Measurements from ENCODE around the gene RESP18. TPM values are rescaled to one million over a fixed set of nuclear protein-coding genes. Genes with fewer than 3 reads are reported as not detected.

RESP18 gene
- not detected in 5 replicates for total RNA-seq (2022; extraction: Qiagen RNA extraction)

DNA sequence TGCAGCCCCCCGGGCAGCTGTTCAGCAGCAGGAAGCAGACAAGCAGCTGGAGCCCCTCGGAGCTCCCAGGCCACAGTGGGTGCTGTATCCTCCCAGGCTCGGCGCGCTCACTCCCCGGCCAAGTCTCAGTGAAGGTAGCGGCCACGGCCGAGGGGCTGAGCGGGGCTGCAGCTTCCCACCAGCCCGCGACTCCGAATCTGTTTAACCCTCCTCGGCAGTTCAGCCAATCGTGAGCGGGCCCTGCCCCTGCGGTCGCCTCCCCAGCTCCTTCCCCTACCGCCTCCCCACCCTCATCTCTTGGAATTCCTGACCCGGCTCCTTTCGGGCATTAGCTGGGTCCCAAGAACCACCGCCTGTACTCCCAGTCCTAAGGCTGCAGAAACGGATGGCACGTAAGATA lies at the start of gene RESP18:
Gene RESP18, minus strand, starts transcription at position 203 of the 400 bp plus-strand sequence.

DNA sequence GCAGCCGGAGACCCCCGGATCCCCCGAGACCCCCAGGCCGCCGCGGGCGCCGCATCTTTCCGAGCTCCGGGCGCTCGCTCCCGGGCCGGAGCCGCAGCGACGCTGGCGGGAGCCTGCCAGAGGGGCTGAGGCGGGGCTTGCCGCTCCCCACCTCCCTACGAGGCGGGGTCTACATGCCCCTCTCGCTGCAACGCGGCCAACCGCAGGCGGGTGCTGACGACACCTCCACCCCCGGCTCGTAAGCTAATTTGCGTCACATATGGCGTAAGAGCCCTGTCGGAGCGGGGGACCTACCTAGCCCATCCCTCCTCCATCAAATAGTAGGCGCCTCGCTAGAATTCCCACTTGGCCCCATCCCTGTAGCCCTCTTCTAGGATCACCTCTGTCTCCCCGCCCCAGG lies 23.3 kb downstream of the RESP18 start, which contains the start of gene PTPRN:
Gene PTPRN, minus strand, starts transcription at position 124 of the 400 bp plus-strand sequence. Its CDS starts 69 bp downstream, at position 55.

DNA sequence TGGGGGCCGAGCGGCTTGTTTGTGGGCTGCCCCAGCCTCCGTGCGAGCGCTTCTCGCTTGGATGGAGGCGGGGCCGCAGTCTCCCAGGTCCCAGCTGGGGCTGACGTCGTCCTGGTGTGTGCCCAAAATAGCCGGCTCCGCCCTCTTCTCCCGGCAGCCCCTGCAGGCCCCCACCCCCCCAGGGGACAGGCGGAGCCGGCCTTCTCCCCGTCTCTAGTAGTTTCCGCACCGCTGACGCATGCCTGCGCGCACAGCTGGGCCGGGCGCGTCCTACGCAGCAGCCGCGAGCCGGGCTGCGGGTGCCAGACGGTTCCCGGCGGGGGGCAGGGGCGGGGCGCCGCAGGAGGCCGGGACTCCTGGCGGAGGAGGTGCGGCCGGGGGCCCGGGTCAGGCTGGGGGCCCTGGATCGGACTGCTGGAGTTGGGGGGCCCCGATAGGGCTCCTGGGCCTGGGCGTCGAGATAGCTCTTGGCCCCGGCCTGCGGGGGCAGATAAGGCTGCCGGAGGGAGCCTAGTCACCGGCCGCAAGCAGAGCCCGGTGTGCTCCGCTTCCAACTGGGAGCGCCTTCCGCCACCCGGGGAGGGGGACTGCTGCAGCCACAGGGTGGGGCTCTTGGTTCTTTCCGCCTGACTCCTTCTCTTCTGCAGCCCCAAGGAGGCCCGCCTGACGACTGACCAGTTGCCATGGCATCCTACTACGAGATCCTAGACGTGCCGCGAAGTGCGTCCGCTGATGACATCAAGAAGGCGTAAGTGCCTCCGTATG lies 53.2 kb downstream of the RESP18 start, which contains the start of gene DNAJB2:
Gene DNAJB2, plus strand, starts transcription at position 216 of the 765 bp plus-strand sequence. Its CDS starts 468 bp downstream, at position 684.

Other genes starting within 250 kb of the RESP18 start
- gene NHEJ1, start 171.9 kb downstream of the RESP18 start, total RNA-seq (2022; extraction: Qiagen RNA extraction): 15.0 to 17.9 TPM (median 17.1 TPM) in 5 replicates
- gene SLC23A3, start 162.7 kb downstream of the RESP18 start, total RNA-seq (2022; extraction: Qiagen RNA extraction): 0.59 to 1.1 TPM (median 0.86 TPM) in 5 replicates
- gene CNPPD1, start 155.8 kb downstream of the RESP18 start, total RNA-seq (2022; extraction: Qiagen RNA extraction): 37.5 to 49.4 TPM (median 49.0 TPM) in 5 replicates
- gene RETREG2, start 154.5 kb downstream of the RESP18 start, total RNA-seq (2022; extraction: Qiagen RNA extraction): 58.9 to 86.5 TPM (median 84.0 TPM) in 5 replicates
- 17.4 to 22.2 TPM (median 21.2 TPM) in 5 replicates for gene ZFAND2B, start 126.0 kb downstream of the RESP18 start, total RNA-seq (2022; extraction: Qiagen RNA extraction)
- gene ABCB6, start 113.8 kb downstream of the RESP18 start, total RNA-seq (2022; extraction: Qiagen RNA extraction): 20.0 to 39.6 TPM (median 30.0 TPM) in 5 replicates
- 38.4 to 49.5 TPM (median 43.9 TPM) in 5 replicates for gene ATG9A, start 103.1 kb downstream of the RESP18 start, total RNA-seq (2022; extraction: Qiagen RNA extraction)
- 13.6 to 19.8 TPM (median 16.9 TPM) in 5 replicates for gene ANKZF1, start 102.9 kb downstream of the RESP18 start, total RNA-seq (2022; extraction: Qiagen RNA extraction)
- gene GLB1L, start 87.3 kb downstream of the RESP18 start, total RNA-seq (2022; extraction: Qiagen RNA extraction): 5.3 to 7.4 TPM (median 5.5 TPM) in 5 replicates
- gene STK16, start 87.3 kb downstream of the RESP18 start, total RNA-seq (2022; extraction: Qiagen RNA extraction): 28.7 to 32.1 TPM (median 29.8 TPM) in 5 replicates
- gene TUBA4B, start 79.5 kb downstream of the RESP18 start, total RNA-seq (2022; extraction: Qiagen RNA extraction): 0.13 to 0.28 TPM (median 0.18 TPM) in 4 of 5 replicates, not detected in the other
- 250 to 402 TPM (median 282 TPM) in 5 replicates for gene TUBA4A, start 78.8 kb downstream of the RESP18 start, total RNA-seq (2022; extraction: Qiagen RNA extraction)
- 32.8 to 43.6 TPM (median 40.5 TPM) in 5 replicates for gene DNAJB2, start 53.4 kb downstream of the RESP18 start, total RNA-seq (2022; extraction: Qiagen RNA extraction)
- 1.1 to 1.8 TPM (median 1.3 TPM) in 5 replicates for gene PTPRN, start 23.3 kb downstream of the RESP18 start, total RNA-seq (2022; extraction: Qiagen RNA extraction)
- gene DNPEP, start 55.2 kb upstream of the RESP18 start, total RNA-seq (2022; extraction: Qiagen RNA extraction): 60.0 to 70.4 TPM (median 63.8 TPM) in 5 replicates
- gene DES, start 85.6 kb upstream of the RESP18 start, total RNA-seq (2022; extraction: Qiagen RNA extraction): 0.07 to 0.39 TPM (median 0.24 TPM) in 5 replicates
- 6.6 to 11.2 TPM (median 7.6 TPM) in 5 replicates for gene SPEG, start 102.1 kb upstream of the RESP18 start, total RNA-seq (2022; extraction: Qiagen RNA extraction)
- 33.9 to 37.6 TPM (median 36.5 TPM) in 5 replicates for gene GMPPA, start 166.1 kb upstream of the RESP18 start, total RNA-seq (2022; extraction: Qiagen RNA extraction)
- 0.07 to 0.20 TPM (median 0.13 TPM) in 3 of 5 replicates, not detected in the others for gene ASIC4, start 181.7 kb upstream of the RESP18 start, total RNA-seq (2022; extraction: Qiagen RNA extraction)
- gene CHPF, start 211.1 kb upstream of the RESP18 start, total RNA-seq (2022; extraction: Qiagen RNA extraction): 19.5 to 34.2 TPM (median 31.1 TPM) in 5 replicates
- gene TMEM198, start 211.3 kb upstream of the RESP18 start, total RNA-seq (2022; extraction: Qiagen RNA extraction): 0.66 to 1.3 TPM (median 1.1 TPM) in 5 replicates
- gene OBSL1, start 238.8 kb upstream of the RESP18 start, total RNA-seq (2022; extraction: Qiagen RNA extraction): 16.0 to 23.3 TPM (median 21.8 TPM) in 5 replicates
- 0.08 to 0.65 TPM (median 0.39 TPM) in 5 replicates for gene INHA, start 239.6 kb upstream of the RESP18 start, total RNA-seq (2022; extraction: Qiagen RNA extraction)

Data from A549 treated with Mapracorat at 1 μM for 4 hours (cell line).